CD4-positive, alpha-beta memory T cell (primary cell): ENCODE data around the gene B3GNT2. TPM values are rescaled to one million over a fixed set of nuclear protein-coding genes. Genes with fewer than 3 reads are reported as not detected.
A peak's percentile ranks its signal among the peaks of the same experiment; 100 is the strongest.
"Not testable (repeated sequence)": the region's sequence is repeated elsewhere in the genome, so short reads cannot be mapped to it uniquely, and the experiment has no call there.

Source experiments
- CTCF ChIA-PET: fragments of 350-600 bp; sonication (Branson Sonifier 250); formaldehyde crosslinking; loops from one replicate; lab custom pipeline; 2021; ENCODE audit warnings: inconsistent platforms; ENCODE audit not compliant: partially characterized antibody; lab: Charles Lee
- POLR2A ChIA-PET: fragments of 350-600 bp; sonication (Branson Sonifier 250); formaldehyde crosslinking; loops from one replicate; lab custom pipeline; 2021; ENCODE audit not compliant: partially characterized antibody; lab: Charles Lee
- DNase-seq, 5 donors: peaks; one replicate each; pipeline versions ENCODE4 v3.0.0 to v3.0.0-alpha.2; 2020 to 2022; ENCODE audit warnings: mixed read lengths in 1 of 5
- H3K27ac ChIP-seq: one replicate; pipeline ENCODE4 v1.7.0; 2013; ENCODE audit warnings: low read depth, low read length
- H3K27me3 ChIP-seq: 2 replicates; pipeline ENCODE4 v1.7.0; 2013; ENCODE audit warnings: mild to moderate bottlenecking, low read length, moderate library complexity; ENCODE audit not compliant: insufficient read depth
- H3K36me3 ChIP-seq: 2 replicates; pipeline ENCODE4 v1.7.0; 2013; ENCODE audit warnings: mild to moderate bottlenecking, low read length, moderate library complexity; ENCODE audit not compliant: insufficient read depth
- H3K4me1 ChIP-seq: 2 replicates; pipeline ENCODE4 v1.7.0; 2013; ENCODE audit warnings: mild to moderate bottlenecking, low read length, moderate library complexity; ENCODE audit not compliant: insufficient read depth
- H3K4me3 ChIP-seq, 2 donors: one replicate each; pipeline ENCODE4 v1.7.0; 2013; ENCODE audit warnings: low read length in 2 of 2, mild to moderate bottlenecking in 1 of 2
- H3K9me3 ChIP-seq, 2 donors: one replicate each; pipeline ENCODE4 v1.7.0; 2013; ENCODE audit warnings: low read length in 2 of 2, control low read depth in 1 of 2; ENCODE audit not compliant: control insufficient read depth in 1 of 2
- H3K27ac Mint-ChIP-seq, 7 donors: one replicate each; pipeline ENCODE4 v1.8.0; 2020 to 2021; ENCODE audit warnings: mixed read lengths in 7 of 7, mild to moderate bottlenecking in 6 of 7, inconsistent platforms in 3 of 7, moderate library complexity in 3 of 7
- H3K27me3 Mint-ChIP-seq, 2 donors: one replicate each; pipeline ENCODE4 v1.8.0; 2020 to 2021; ENCODE audit warnings: mixed read lengths in 2 of 2
- H3K36me3 Mint-ChIP-seq, 2 donors: one replicate each; pipeline ENCODE4 v1.8.0; 2020 to 2021; ENCODE audit warnings: mixed read lengths in 2 of 2, inconsistent platforms in 1 of 2, mild to moderate bottlenecking in 1 of 2
- H3K4me1 Mint-ChIP-seq, 4 donors: one replicate each; pipeline ENCODE4 v1.8.0; 2020 to 2021; ENCODE audit warnings: mixed read lengths in 4 of 4, mild to moderate bottlenecking in 1 of 4
- H3K4me3 Mint-ChIP-seq, 8 donors: one replicate each; pipeline ENCODE4 v1.8.0; 2020 to 2021; ENCODE audit warnings: mixed read lengths in 8 of 8, mild to moderate bottlenecking in 7 of 8, moderate library complexity in 6 of 8, inconsistent platforms in 3 of 8
- H3K9me3 Mint-ChIP-seq, 8 donors: one replicate each; pipeline ENCODE4 v1.8.0; 2020 to 2021; ENCODE audit warnings: mixed read lengths in 8 of 8, mild to moderate bottlenecking in 5 of 8, inconsistent platforms in 3 of 8, moderate library complexity in 1 of 8
- intact Hi-C: fragments of 100-400 bp; cut with micrococcal nuclease; formaldehyde crosslinking; loops from one replicate; pipeline ENCODE4 v1.15.1; 2023
- polyA plus RNA-seq, 2 donors: library from polyadenylated mRNA; unstranded; fragments of 300-500 nt; fragmentation: Illumina TruSeq; gene quantifications; one replicate each; pipeline ENCODE4 v1.2.3, GENCODE V29; 2021
- total RNA-seq, 2 experiments: library from RNA; stranded (reverse); gene quantifications; one replicate each; pipeline ENCODE4 v1.2.3, GENCODE V29; 2021

Gene B3GNT2
- total and polyA plus RNA-seq, 4 experiments from 2014 or later = 18.3 to 55.7 (median 24.3) TPM

DNA sequence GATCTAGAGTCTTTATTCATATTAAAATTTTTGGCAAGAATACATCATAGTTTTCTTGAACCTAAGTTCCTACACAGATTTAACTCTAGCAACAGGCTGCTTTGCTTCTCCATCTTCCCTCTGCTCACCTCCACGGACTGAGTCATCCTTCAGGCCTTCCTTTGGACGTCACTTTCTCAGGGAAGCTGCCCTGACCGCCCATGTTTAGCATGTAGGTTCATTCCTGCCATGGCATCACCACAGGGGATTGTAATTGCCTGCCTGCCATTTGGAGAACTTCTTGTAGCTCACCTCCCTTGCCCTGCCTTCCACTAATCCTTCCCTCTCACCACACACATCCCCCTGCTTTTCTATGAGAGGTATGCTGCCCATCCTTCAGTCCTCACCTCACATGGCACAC is 43.9 kb upstream of the B3GNT2 start:
- no peaks in the 10 kb centered on the region for H3K4me1 Mint-ChIP-seq
- intact Hi-C loops = no loop called here
- ChIA-PET CTCF (interaction anchor here (1.0 kb wide), 1 partner anchor 12 kb away, joined by 3 read pairs; no protein-coding TSS in a partner anchor), POLR2A (no interaction called here)
- no peak for DNase-seq
- H3K4me3 Mint-ChIP-seq = no peak overlapping the region
- Histone ChIP-seq H3K4me3 (no peak overlapping the region), H3K27me3 (no peaks in the 10 kb centered on the region), H3K27ac (no peak overlapping the region), H3K4me1 (no peaks in the 10 kb centered on the region), H3K9me3 (no peaks in the 10 kb centered on the region), H3K36me3 (no peaks in the 10 kb centered on the region)
- H3K27ac Mint-ChIP-seq = no peak overlapping the region
- H3K36me3 Mint-ChIP-seq = peaks cover 0 to 12% of the 10 kb centered on the region in 2 donors
- H3K27me3 Mint-ChIP-seq = no peaks in the 10 kb centered on the region
- peaks cover 0 to 7% (median 2%) of the 10 kb centered on the region in 8 donors for H3K9me3 Mint-ChIP-seq

DNA sequence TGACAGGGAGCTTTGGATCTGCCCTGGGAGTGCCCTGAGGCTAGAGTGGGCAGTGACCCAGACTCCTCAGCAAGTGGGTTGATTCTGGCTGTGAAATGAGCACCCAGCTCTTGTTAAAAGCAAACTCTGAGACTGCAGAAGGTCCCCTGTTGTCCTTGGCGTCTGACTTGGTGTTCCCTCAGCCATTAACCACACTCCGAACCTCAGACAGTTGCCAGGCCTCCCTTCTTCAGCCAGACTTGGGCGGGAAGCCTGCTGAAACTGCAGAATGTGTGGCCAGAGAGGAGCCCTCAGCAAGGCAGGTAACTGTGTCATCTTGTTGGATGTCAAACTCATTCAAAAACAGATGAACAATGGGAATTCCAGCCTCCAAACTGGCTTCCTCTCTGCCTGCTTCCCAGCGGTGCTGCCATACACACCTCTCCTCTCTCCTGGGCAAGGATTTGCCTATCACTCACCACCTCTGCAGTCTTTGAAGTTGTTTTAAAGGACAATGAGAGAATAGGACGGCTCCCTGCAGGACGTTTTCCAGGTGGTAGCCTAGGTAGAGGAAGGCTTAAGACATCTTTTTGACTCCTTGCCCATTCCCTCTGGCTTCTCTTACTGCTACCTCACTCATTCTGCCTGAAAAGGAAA is 38.9 kb upstream of the B3GNT2 start:
- Mint-ChIP-seq H3K9me3 (peaks cover 0 to 8% (median 2%) of the 10 kb centered on the region in 8 donors), H3K4me1 (no peaks in the 10 kb centered on the region), H3K36me3 (peaks cover 0 to 7% of the 10 kb centered on the region in 2 donors), H3K27ac (no peak overlapping the region), H3K4me3 (peak overlapping the region in 1 of 8 donors; percentile 56), H3K27me3 (no peaks in the 10 kb centered on the region)
- H3K4me3 ChIP-seq = no peak overlapping the region
- H3K36me3 ChIP-seq = no peaks in the 10 kb centered on the region
- H3K27me3 ChIP-seq = no peaks in the 10 kb centered on the region
- H3K4me1 ChIP-seq = no peaks in the 10 kb centered on the region
- intact Hi-C loops = no loop called here
- POLR2A ChIA-PET = no interaction called here
- no peak for DNase-seq
- CTCF ChIA-PET = no interaction called here
- H3K27ac ChIP-seq = no peak overlapping the region
- no peaks in the 10 kb centered on the region for H3K9me3 ChIP-seq

DNA sequence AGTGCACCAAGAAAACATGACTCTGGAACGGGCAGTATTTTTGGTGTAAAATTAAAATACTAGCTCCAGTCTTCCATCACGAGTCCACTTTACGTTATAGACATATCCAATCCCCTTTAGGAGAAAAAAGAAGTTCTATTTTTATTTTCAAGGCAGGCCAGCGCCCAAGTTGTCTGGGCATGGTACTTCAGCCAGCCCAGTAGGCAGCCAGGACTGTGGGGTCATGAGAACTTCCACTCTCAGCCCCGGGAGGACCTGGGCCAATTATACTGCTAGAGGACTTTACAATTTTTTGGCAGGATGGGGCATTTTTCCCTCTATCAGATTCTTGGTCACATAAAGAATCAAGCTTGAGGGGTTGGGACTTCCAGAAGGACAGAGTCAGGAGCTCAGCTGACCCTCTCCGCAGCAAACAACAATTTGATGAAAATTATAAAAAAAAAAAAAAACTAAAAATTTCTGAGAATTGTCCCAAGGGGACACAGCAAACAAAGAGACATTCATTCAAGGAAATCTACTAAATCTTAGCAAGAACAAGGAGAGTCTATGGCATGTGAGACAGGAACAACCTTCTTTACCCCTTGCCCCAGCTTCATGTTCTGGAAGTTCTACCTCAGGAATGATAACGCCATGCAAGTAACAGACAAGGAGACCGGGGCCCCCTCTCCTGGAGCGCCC is 37.3 kb upstream of the B3GNT2 start:
- peaks cover 0 to 7% of the 10 kb centered on the region in 2 donors for H3K36me3 Mint-ChIP-seq
- intact Hi-C loops = no loop called here
- ChIA-PET POLR2A (no interaction called here), CTCF (no interaction called here)
- H3K4me3 ChIP-seq = no peak overlapping the region
- H3K36me3 ChIP-seq = no peaks in the 10 kb centered on the region
- no peaks in the 10 kb centered on the region for H3K4me1 ChIP-seq
- no peak overlapping the region for H3K4me3 Mint-ChIP-seq
- no peak overlapping the region for H3K27ac ChIP-seq
- H3K9me3 ChIP-seq = no peaks in the 10 kb centered on the region
- H3K27ac Mint-ChIP-seq = no peak overlapping the region
- no peaks in the 10 kb centered on the region for H3K4me1 Mint-ChIP-seq
- no peaks in the 10 kb centered on the region for H3K27me3 Mint-ChIP-seq
- H3K27me3 ChIP-seq = no peaks in the 10 kb centered on the region
- no peak for DNase-seq
- peaks cover 0 to 8% (median 2%) of the 10 kb centered on the region in 8 donors for H3K9me3 Mint-ChIP-seq

DNA sequence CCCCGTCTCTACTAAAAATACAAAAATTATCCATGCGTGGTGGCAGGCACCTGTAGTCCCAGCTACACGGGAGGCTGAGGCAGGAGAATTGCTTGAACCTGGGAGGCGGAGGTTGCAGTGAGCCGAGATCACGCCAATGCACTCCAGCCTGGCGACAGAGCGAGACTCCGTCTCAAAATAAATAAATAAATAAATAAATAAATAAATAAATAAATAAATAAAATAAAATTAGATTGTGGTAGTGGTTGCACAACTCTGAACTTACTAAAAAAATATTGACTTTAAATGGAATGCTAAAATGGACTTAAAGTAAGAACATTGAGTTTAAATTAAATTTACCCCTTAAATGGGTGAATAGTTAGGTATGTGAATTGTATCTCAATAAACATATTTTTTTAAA is 35.2 kb upstream of the B3GNT2 start:
- POLR2A ChIA-PET, CTCF ChIA-PET, H3K27ac Mint-ChIP-seq, H3K9me3 Mint-ChIP-seq, H3K4me3 ChIP-seq, DNase-seq, H3K27me3 ChIP-seq, H3K4me3 Mint-ChIP-seq, H3K36me3 ChIP-seq, H3K4me1 ChIP-seq, H3K9me3 ChIP-seq, H3K27me3 Mint-ChIP-seq, intact Hi-C loops, H3K36me3 Mint-ChIP-seq, H3K27ac ChIP-seq, H3K4me1 Mint-ChIP-seq: not testable (repeated sequence)

DNA sequence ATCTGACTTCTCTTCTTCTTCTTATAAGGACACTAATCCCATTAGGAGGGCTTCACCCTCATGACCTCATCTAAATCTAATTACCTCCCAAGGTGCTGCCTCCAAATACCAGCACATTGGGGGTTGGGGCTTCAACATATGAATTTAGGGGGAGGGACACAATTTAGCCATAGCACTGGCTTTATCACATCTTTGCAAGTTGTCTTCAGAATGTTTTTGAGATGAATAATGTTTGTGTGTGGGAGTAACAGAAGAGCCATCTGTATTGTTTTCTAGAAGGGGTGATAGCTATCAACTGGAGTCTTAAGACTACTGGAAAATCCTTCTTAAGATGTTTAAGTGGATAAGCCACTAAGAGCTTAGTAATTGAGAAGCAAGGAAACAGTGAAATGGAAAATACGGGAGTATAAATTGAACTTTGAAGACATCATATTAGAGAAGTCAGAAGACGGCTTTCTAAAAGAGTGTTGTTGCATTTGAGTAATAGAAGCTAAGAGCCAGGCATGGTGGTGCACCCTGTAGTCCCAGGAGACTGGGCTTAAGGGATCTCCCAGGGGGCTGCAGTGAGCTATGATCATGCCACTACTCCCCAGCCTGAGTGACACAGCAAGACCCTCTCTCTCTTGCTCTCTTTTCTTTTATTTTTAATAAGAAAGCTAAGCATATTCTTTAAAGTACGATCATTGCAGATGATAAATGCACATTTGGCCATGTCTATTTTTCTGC is 32.6 kb upstream of the B3GNT2 start:
- no peaks in the 10 kb centered on the region for H3K9me3 ChIP-seq
- H3K4me3 Mint-ChIP-seq = no peak overlapping the region
- no peak overlapping the region for H3K27ac ChIP-seq
- H3K4me1 Mint-ChIP-seq = no peaks in the 10 kb centered on the region
- H3K36me3 ChIP-seq = no peaks in the 10 kb centered on the region
- DNase-seq = no peak
- no peaks in the 10 kb centered on the region for H3K4me1 ChIP-seq
- no peaks in the 10 kb centered on the region for H3K36me3 Mint-ChIP-seq
- H3K4me3 ChIP-seq = no peak overlapping the region
- no peaks in the 10 kb centered on the region for H3K27me3 Mint-ChIP-seq
- POLR2A ChIA-PET = no interaction called here
- no peak overlapping the region for H3K27ac Mint-ChIP-seq
- intact Hi-C loops = no loop called here
- no peaks in the 10 kb centered on the region for H3K27me3 ChIP-seq
- H3K9me3 Mint-ChIP-seq = peaks cover 0 to 2% (median 0%) of the 10 kb centered on the region in 8 donors
- CTCF ChIA-PET = interaction anchor here (1.2 kb wide), 1 partner anchor 12 kb away, joined by 3 read pairs; no protein-coding TSS in a partner anchor

DNA sequence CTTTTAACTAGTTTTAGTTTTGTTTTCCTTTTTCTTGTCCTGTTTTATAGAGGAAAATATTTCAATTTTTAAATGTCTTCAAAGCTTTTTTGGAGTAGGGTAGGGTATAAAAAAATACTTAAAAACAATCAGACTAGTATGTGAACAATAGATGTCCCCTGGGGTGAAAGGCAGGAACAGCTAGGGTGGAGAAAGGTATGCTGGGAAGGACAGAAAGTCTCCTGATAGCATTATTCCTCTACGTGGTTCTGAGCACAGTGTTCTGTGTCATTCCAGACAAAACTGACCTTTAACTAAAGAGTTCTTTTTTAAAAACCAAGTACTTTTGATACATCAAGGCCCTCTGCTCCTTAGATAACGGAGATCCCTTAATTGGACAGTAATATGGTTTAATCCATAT is 32.1 kb upstream of the B3GNT2 start:
- Mint-ChIP-seq H3K27me3 (no peaks in the 10 kb centered on the region), H3K4me3 (no peak overlapping the region), H3K36me3 (no peaks in the 10 kb centered on the region), H3K27ac (no peak overlapping the region), H3K9me3 (peaks cover 0 to 2% (median 0%) of the 10 kb centered on the region in 8 donors), H3K4me1 (no peaks in the 10 kb centered on the region)
- DNase-seq = no peak
- intact Hi-C loops = no loop called here
- Histone ChIP-seq H3K4me1 (no peaks in the 10 kb centered on the region), H3K9me3 (no peaks in the 10 kb centered on the region), H3K4me3 (no peak overlapping the region), H3K27me3 (no peaks in the 10 kb centered on the region), H3K27ac (no peak overlapping the region), H3K36me3 (no peaks in the 10 kb centered on the region)
- ChIA-PET CTCF (interaction anchor here (1.2 kb wide), 1 partner anchor 12 kb away, joined by 3 read pairs; no protein-coding TSS in a partner anchor), POLR2A (no interaction called here)

DNA sequence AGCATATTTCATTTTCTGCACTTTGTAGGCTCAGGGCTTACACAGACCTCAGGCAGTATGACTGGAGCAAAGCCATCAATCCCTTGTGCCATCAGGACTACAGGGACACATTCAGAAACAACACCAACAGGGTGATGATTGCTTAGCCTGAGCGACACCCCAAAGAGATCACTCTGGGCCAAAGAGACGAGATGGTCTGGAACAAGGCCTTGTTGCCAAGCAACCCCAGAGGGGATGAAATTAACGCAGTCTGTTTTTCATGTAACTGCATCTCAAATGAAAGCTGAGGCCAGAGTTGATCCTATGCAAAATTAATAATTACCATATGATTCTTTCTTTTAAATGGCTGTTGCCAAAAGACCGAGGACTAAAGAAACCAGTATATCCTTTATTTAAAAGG is 20.2 kb upstream of the B3GNT2 start:
- no peak overlapping the region for H3K27ac Mint-ChIP-seq
- CTCF ChIA-PET = no interaction called here

More for the DNA sequence above, 20.2 kb upstream of the B3GNT2 start:
- Mint-ChIP-seq H3K36me3 (no peaks in the 10 kb centered on the region), H3K4me3 (no peak overlapping the region), H3K4me1 (no peaks in the 10 kb centered on the region), H3K27me3 (no peaks in the 10 kb centered on the region), H3K9me3 (no peaks in the 10 kb centered on the region)
- no peak overlapping the region for H3K27ac ChIP-seq
- DNase-seq = no peak
- no peaks in the 10 kb centered on the region for H3K27me3 ChIP-seq
- H3K4me3 ChIP-seq = no peak overlapping the region
- intact Hi-C loops = no loop called here
- H3K36me3 ChIP-seq = no peaks in the 10 kb centered on the region
- POLR2A ChIA-PET = no interaction called here
- H3K9me3 ChIP-seq = no peaks in the 10 kb centered on the region
- H3K4me1 ChIP-seq = no peaks in the 10 kb centered on the region
